Ishikawa (cell line): Measurements from ENCODE around the gene SDK1.

Experiments
- CEBPB ChIP-seq: IDR thresholded peaks from 2 replicates; pipeline ENCODE4 v1.6.1; 2012
- CREB1 ChIP-seq: IDR thresholded peaks from 2 replicates; pipeline ENCODE4 v1.6.1; 2012; ENCODE audit warnings: low read depth
- EP300 ChIP-seq: IDR thresholded peaks from 2 replicates; pipeline ENCODE4 v1.6.1; 2012; ENCODE audit warnings: borderline replicate concordance
- FOXM1 ChIP-seq: IDR thresholded peaks from 2 replicates; pipeline ENCODE4 v1.6.1; 2012; ENCODE audit warnings: low read depth, borderline replicate concordance
- MAX ChIP-seq: IDR thresholded peaks from 2 replicates; pipeline ENCODE4 v1.6.1; 2012
- NFIC ChIP-seq: IDR thresholded peaks from 2 replicates; pipeline ENCODE4 v1.6.1; 2012
- RAD21 ChIP-seq: IDR thresholded peaks from 2 replicates; pipeline ENCODE4 v1.6.1; 2012; ENCODE audit warnings: low read depth
- REST ChIP-seq: IDR thresholded peaks from 2 replicates; pipeline ENCODE4 v1.6.1; 2012; ENCODE audit warnings: low read depth, mild to moderate bottlenecking
- TAF1 ChIP-seq: IDR thresholded peaks from 2 replicates; pipeline ENCODE4 v1.6.1; 2012; ENCODE audit warnings: low read depth, mild to moderate bottlenecking
- TCF12 ChIP-seq: IDR thresholded peaks from 2 replicates; pipeline ENCODE4 v1.6.1; 2012; ENCODE audit warnings: low read depth
- TEAD4 ChIP-seq: IDR thresholded peaks from 2 replicates; pipeline ENCODE4 v1.6.1; 2012
- USF1 ChIP-seq: IDR thresholded peaks from 2 replicates; pipeline ENCODE4 v1.6.1; 2012
- YY1 ChIP-seq: IDR thresholded peaks from 2 replicates; pipeline ENCODE4 v1.6.1; 2012; ENCODE audit warnings: low read depth

GRCh38 chr7:4227105-4228010 lies 926.3 kb downstream of the SDK1 start:
- no peak for TF ChIP-seq NFIC
- TF ChIP-seq EP300: no peak
- no peak for TF ChIP-seq RAD21
- TF ChIP-seq REST: no peak
- no peak for TF ChIP-seq MAX
- TF ChIP-seq TAF1: no peak
- no peak for TF ChIP-seq CEBPB
- no peak for TF ChIP-seq YY1
- no peak for TF ChIP-seq TEAD4
- TF ChIP-seq CREB1: no peak
- no peak for TF ChIP-seq TCF12
- no peak for TF ChIP-seq USF1
- TF ChIP-seq FOXM1: no peak
